H9 (cell line): Measurements from ENCODE around the gene STC2. TPM values are rescaled to one million over a fixed set of nuclear protein-coding genes. Genes with fewer than 3 reads are reported as not detected.

Source experiments
- DNase-seq: peaks from one replicate; pipeline ENCODE4 v3.0.0-alpha.2; 2017
- H2AFZ ChIP-seq: one replicate; pipeline ENCODE4 v1.6.1; 2013; ENCODE audit warnings: mild to moderate bottlenecking, low read length, control low read depth, moderate library complexity
- H2AK5ac ChIP-seq: 2 replicates; pipeline ENCODE4 v1.6.1; 2013; ENCODE audit warnings: low read length, control low read depth, mixed read lengths; ENCODE audit not compliant: insufficient read length
- H2BK120ac ChIP-seq: one replicate; pipeline ENCODE4 v1.6.1; 2013; ENCODE audit warnings: low read depth, mild to moderate bottlenecking, low read length, control low read depth, inconsistent platforms; ENCODE audit not compliant: poor library complexity, severe bottlenecking
- H2BK12ac ChIP-seq: 2 replicates; pipeline ENCODE4 v1.6.1; 2013; ENCODE audit warnings: low read length, control low read depth, mixed read lengths, low read depth; ENCODE audit not compliant: insufficient read length
- H2BK15ac ChIP-seq: 2 replicates; pipeline ENCODE4 v1.6.1; 2013; ENCODE audit warnings: low read depth, low read length, control low read depth
- H2BK20ac ChIP-seq: one replicate; pipeline ENCODE4 v1.6.1; 2013; ENCODE audit warnings: low read depth, mild to moderate bottlenecking, low read length, control low read depth, inconsistent platforms; ENCODE audit not compliant: poor library complexity, severe bottlenecking
- H2BK5ac ChIP-seq: 2 replicates; pipeline ENCODE4 v1.6.1; 2013; ENCODE audit warnings: low read length, control low read depth, mixed read lengths; ENCODE audit not compliant: insufficient read length
- H3K14ac ChIP-seq: 2 replicates; pipeline ENCODE4 v1.6.1; 2013; ENCODE audit warnings: low read length, control low read depth; ENCODE audit not compliant: insufficient read depth
- H3K18ac ChIP-seq: 2 replicates; pipeline ENCODE4 v1.6.1; 2013; ENCODE audit warnings: low read depth, mild to moderate bottlenecking, mixed read lengths, low read length, control low read depth; ENCODE audit not compliant: insufficient read length
- H3K23ac ChIP-seq: 2 replicates; pipeline ENCODE4 v1.6.1; 2013; ENCODE audit warnings: low read length, control low read depth, mixed read lengths, low read depth; ENCODE audit not compliant: insufficient read length
- H3K23me2 ChIP-seq: 2 replicates; pipeline ENCODE4 v1.6.1; 2013; ENCODE audit warnings: low read depth, mild to moderate bottlenecking, mixed read lengths, low read length, control low read depth; ENCODE audit not compliant: insufficient read length, poor library complexity, severe bottlenecking
- H3K27ac ChIP-seq: 2 replicates; pipeline ENCODE4 v1.5.1; 2013; ENCODE audit warnings: low read length, control low read depth, mixed read lengths, low read depth; ENCODE audit not compliant: insufficient read length
- H3K27me3 ChIP-seq: 2 replicates; pipeline ENCODE4 v1.6.1; 2013; ENCODE audit warnings: low read length, control low read depth, inconsistent platforms; ENCODE audit not compliant: insufficient read depth
- H3K4ac ChIP-seq: 2 replicates; pipeline ENCODE4 v1.6.1; 2013; ENCODE audit warnings: low read depth, mild to moderate bottlenecking, control low read depth, inconsistent platforms, low read length, moderate library complexity
- H3K4me1 ChIP-seq: 2 replicates; pipeline ENCODE4 v1.6.1; 2013; ENCODE audit warnings: low read length, control low read depth, inconsistent platforms; ENCODE audit not compliant: insufficient read depth
- H3K4me2 ChIP-seq: 2 replicates; pipeline ENCODE4 v1.6.1; 2013; ENCODE audit warnings: low read length, control low read depth, mixed read lengths; ENCODE audit not compliant: insufficient read length, insufficient read depth
- H3K56ac ChIP-seq: 2 replicates; pipeline ENCODE4 v1.6.1; 2013; ENCODE audit warnings: low read depth, mild to moderate bottlenecking, mixed read lengths, low read length, control low read depth; ENCODE audit not compliant: insufficient read length
- H3K79me1 ChIP-seq: 2 replicates; pipeline ENCODE4 v1.6.1; 2013; ENCODE audit warnings: low read depth, mild to moderate bottlenecking, moderate library complexity, low read length, control low read depth, inconsistent platforms; ENCODE audit not compliant: insufficient read depth, poor library complexity, severe bottlenecking
- H3K79me2 ChIP-seq: 2 replicates; pipeline ENCODE4 v1.6.1; 2013; ENCODE audit warnings: low read length, control low read depth, inconsistent platforms; ENCODE audit not compliant: insufficient read depth
- H3K9ac ChIP-seq: 2 replicates; pipeline ENCODE4 v1.6.1; 2013; ENCODE audit warnings: low read length, control low read depth, mixed read lengths; ENCODE audit not compliant: insufficient read length; ENCODE audit errors: extremely low read depth
- H3K9me3 ChIP-seq: one replicate; pipeline ENCODE4 v1.6.1; 2013; ENCODE audit warnings: low read depth, low read length, inconsistent platforms; ENCODE audit not compliant: control insufficient read depth
- H3T11ph ChIP-seq: one replicate; pipeline ENCODE4 v1.6.1; 2013; ENCODE audit warnings: mild to moderate bottlenecking, low read length, control low read depth, inconsistent platforms
- H4K20me1 ChIP-seq: one replicate; pipeline ENCODE4 v1.6.1; 2013; ENCODE audit not compliant: control insufficient read depth, insufficient read length, insufficient read depth
- H4K5ac ChIP-seq: 2 replicates; pipeline ENCODE4 v1.6.1; 2013; ENCODE audit warnings: low read depth, mild to moderate bottlenecking, mixed read lengths, low read length, control low read depth; ENCODE audit not compliant: insufficient read length
- H4K8ac ChIP-seq: replicated peaks from 2 replicates; pipeline ENCODE4 v1.6.1; 2013; ENCODE audit warnings: low read length, control low read depth, mixed read lengths, low read depth; ENCODE audit not compliant: insufficient read length
- H4K91ac ChIP-seq: 2 replicates; pipeline ENCODE4 v1.6.1; 2013; ENCODE audit warnings: low read depth, mild to moderate bottlenecking, moderate library complexity, mixed read lengths, low read length, control low read depth; ENCODE audit not compliant: insufficient read length
- H3K27ac Mint-ChIP-seq, 3 experiments: 2 replicates in 2 of 3; 3 replicates in 1 of 3; pipeline ENCODE4 v1.8.0; 2020 to 2021; ENCODE audit warnings: mixed read lengths in 3 of 3, mild to moderate bottlenecking in 1 of 3, moderate library complexity in 1 of 3
- H3K27me3 Mint-ChIP-seq: 2 replicates; pipeline ENCODE4 v1.8.0; 2021; ENCODE audit warnings: low read depth, mild to moderate bottlenecking, moderate library complexity, mixed read lengths
- H3K36me3 Mint-ChIP-seq, 3 experiments: 2 replicates in 2 of 3; 3 replicates in 1 of 3; pipeline ENCODE4 v1.8.0; 2020 to 2021; ENCODE audit warnings: low read depth in 3 of 3, mixed read lengths in 3 of 3; ENCODE audit not compliant: insufficient read depth in 1 of 3
- H3K4me1 Mint-ChIP-seq, 2 experiments: 2 replicates each; pipeline ENCODE4 v1.8.0; 2020; ENCODE audit warnings: mixed read lengths in 2 of 2
- H3K4me3 Mint-ChIP-seq, 2 experiments: 2 replicates in 1 of 2; 3 replicates in 1 of 2; pipeline ENCODE4 v1.8.0; 2020 to 2021; ENCODE audit warnings: mild to moderate bottlenecking in 2 of 2, mixed read lengths in 2 of 2, moderate library complexity in 1 of 2
- H3K9me3 Mint-ChIP-seq, 2 experiments: 2 replicates in 1 of 2; 3 replicates in 1 of 2; pipeline ENCODE4 v1.8.0; 2020; ENCODE audit warnings: mild to moderate bottlenecking in 2 of 2, mixed read lengths in 2 of 2, moderate library complexity in 1 of 2
- WGBS: extraction: QIAGEN DNeasy Blood & Tissue Kit; methylation state at CpG from one replicate; pipeline ENCODE4 v1.1.7; 2013; ENCODE audit warnings: missing lambda C conversion rate, low lambda C conversion rate, mixed read lengths; ENCODE audit not compliant: insufficient read length; ENCODE audit errors: extremely low coverage; 5-methylcytosine and 5-hydroxymethylcytosine counted together
- total RNA-seq: library from RNA; stranded (reverse); gene quantifications from 2 replicates; pipeline ENCODE4 v1.2.1, GENCODE V29; 2021
- TF ChIP-seq, protein P1 (sequence below): fragments of 200-600 bp; sonication (generic); conservative IDR thresholded peaks from 3 replicates; pipeline ENCODE4 v1.8.0; 2021; ENCODE audit warnings: antibody characterized with exemption, mild to moderate bottlenecking

STC2 gene
- total RNA-seq, 1 experiment from 2014 or later = 77.7 TPM

DNA sequence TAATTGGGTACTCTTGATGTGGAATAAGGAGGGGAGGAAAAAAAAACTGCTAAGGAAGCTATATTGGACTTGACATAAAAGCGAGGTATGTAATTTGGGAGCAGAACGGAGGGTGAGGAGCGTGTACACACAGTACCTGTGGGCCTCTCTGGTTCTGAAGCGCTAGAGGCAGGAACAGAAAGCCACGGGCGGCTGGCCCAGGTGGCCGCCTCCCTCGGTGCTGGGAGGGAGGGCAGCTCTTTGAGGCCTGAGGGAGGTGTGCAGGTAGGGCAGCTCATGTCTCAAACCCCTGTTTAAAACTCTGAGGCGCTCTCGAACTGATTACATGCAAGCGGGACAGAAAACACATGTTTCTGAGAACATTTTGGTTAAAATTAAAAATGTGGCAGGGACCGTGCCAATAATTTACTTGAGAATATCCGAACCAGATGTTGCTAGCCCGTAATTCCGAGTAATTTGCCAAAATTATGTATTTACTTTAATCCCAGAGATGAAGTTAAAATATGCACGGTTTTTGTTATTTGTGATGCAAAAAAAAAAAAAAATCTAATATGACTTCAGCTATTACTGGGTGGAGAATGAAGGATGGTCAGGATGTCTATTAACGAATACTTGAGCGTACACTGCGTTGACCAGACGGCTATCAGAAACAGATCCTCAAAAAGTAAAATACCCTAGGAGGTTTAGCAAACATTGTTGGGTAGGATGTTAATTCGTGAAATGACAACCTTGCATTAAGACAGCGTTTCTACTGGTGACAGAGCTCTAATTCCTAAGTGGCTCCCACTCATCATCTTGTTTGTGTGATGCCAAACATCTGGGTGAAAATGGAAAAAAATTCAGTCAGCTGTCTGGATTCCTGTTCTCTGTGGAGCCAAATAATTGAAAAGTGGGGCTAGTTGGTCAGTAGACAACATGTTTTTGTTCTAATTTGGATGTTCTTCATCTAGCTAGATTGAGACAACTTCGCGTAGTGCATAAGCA, 24.4 kb upstream of the STC2 start:
- DNase-seq = no peak
- H2AFZ ChIP-seq = no peak overlapping the region
- no peak overlapping the region for H2BK20ac ChIP-seq
- no peak overlapping the region for H4K91ac ChIP-seq
- H3K23ac ChIP-seq = no peak overlapping the region
- no peak overlapping the region for H4K5ac ChIP-seq
- no peak overlapping the region for H3K4me3 Mint-ChIP-seq
- H3K9ac ChIP-seq = no peak overlapping the region
- H3K18ac ChIP-seq = no peak overlapping the region
- H3K27ac Mint-ChIP-seq = no peak overlapping the region
- H3K23me2 ChIP-seq = no peaks in the 10 kb centered on the region
- H3K14ac ChIP-seq = no peak overlapping the region
- H3K4me2 ChIP-seq = no peak overlapping the region
- H4K20me1 ChIP-seq = no peaks in the 10 kb centered on the region
- no peak overlapping the region for H2BK15ac ChIP-seq
- H3K36me3 Mint-ChIP-seq = no peaks in the 10 kb centered on the region
- no peak overlapping the region for H2BK120ac ChIP-seq
- H3K27ac ChIP-seq = no peak overlapping the region
- H3K27me3 ChIP-seq = no peaks in the 10 kb centered on the region
- H3K9me3 Mint-ChIP-seq = no peaks in the 10 kb centered on the region; a peak in 1 of 5 replicates
- no peak overlapping the region for H2AK5ac ChIP-seq
- no CpG with 5 or more reads among the region's 24 CpGs for WGBS
- H4K8ac ChIP-seq = no peak overlapping the region
- no peak overlapping the region for H3K56ac ChIP-seq
- H3K9me3 ChIP-seq = no peaks in the 10 kb centered on the region
- TF ChIP-seq, protein P1, sequence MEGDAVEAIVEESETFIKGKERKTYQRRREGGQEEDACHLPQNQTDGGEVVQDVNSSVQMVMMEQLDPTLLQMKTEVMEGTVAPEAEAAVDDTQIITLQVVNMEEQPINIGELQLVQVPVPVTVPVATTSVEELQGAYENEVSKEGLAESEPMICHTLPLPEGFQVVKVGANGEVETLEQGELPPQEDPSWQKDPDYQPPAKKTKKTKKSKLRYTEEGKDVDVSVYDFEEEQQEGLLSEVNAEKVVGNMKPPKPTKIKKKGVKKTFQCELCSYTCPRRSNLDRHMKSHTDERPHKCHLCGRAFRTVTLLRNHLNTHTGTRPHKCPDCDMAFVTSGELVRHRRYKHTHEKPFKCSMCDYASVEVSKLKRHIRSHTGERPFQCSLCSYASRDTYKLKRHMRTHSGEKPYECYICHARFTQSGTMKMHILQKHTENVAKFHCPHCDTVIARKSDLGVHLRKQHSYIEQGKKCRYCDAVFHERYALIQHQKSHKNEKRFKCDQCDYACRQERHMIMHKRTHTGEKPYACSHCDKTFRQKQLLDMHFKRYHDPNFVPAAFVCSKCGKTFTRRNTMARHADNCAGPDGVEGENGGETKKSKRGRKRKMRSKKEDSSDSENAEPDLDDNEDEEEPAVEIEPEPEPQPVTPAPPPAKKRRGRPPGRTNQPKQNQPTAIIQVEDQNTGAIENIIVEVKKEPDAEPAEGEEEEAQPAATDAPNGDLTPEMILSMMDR = no peak
- no peak overlapping the region for H3K4ac ChIP-seq
- no peak overlapping the region for H2BK12ac ChIP-seq
- peaks cover 63% of the 10 kb centered on the region for H3K27me3 Mint-ChIP-seq
- H3K79me2 ChIP-seq = no peaks in the 10 kb centered on the region
- peaks cover 20 to 24% of the 10 kb centered on the region in 2 experiments for H3K4me1 Mint-ChIP-seq
- no peak overlapping the region for H2BK5ac ChIP-seq
- H3K4me1 ChIP-seq = no peaks in the 10 kb centered on the region
- no peak overlapping the region for H3T11ph ChIP-seq
- H3K79me1 ChIP-seq = no peaks in the 10 kb centered on the region
